Coronary artery (tissue), 2 donors: ENCODE measurements around the gene XPR1.

Source experiments
- DNase-seq: peaks from one replicate; pipeline ENCODE4 v3.0.0-alpha.2; 2017; ENCODE audit warnings: low spot score
- H3K27ac ChIP-seq, 2 donors: fragments of 200-600 bp; sonication (generic); one replicate each; pipeline ENCODE4 v1.5.1; 2016 to 2019
- H3K4me3 ChIP-seq: fragments of 200-600 bp; sonication (generic); 2 replicates; pipeline ENCODE4 v1.5.1; 2016; ENCODE audit warnings: mild to moderate bottlenecking, moderate library complexity
- CTCF ChIP-seq: fragments of 200-600 bp; sonication (generic); IDR thresholded peaks from one replicate; pipeline ENCODE4 v1.5.1; 2019; ENCODE audit warnings: antibody characterized with exemption

Gene XPR1

GRCh38 chr1:180929389-180929788 is 297.6 kb downstream of the XPR1 start:
- no peak for TF ChIP-seq CTCF
- H3K27ac ChIP-seq, result no peak overlapping the region
- no peak overlapping the region for H3K4me3 ChIP-seq
- DNase-seq, result no peak

- H3K4me3 ChIP-seq, result no peak overlapping the region
- DNase-seq, result no peak
- no peak for TF ChIP-seq CTCF
- H3K27ac ChIP-seq, result no peak overlapping the region
Measured at GRCh38 chr1:180930687-180931086, 298.9 kb downstream of the XPR1 start.

GRCh38 chr1:180931529-180931928 is 299.7 kb downstream of the XPR1 start:
- TF ChIP-seq CTCF, result no peak
- no peak overlapping the region for H3K4me3 ChIP-seq
- DNase-seq, result no peak
- no peak overlapping the region for H3K27ac ChIP-seq

GRCh38 chr1:180932378-180932777 is 300.6 kb downstream of the XPR1 start:
- no peak for TF ChIP-seq CTCF
- DNase-seq, result no peak
- no peak overlapping the region for H3K27ac ChIP-seq
- no peak overlapping the region for H3K4me3 ChIP-seq

GRCh38 chr1:180933141-180933540 is 301.3 kb downstream of the XPR1 start:
- no peak for DNase-seq
- H3K4me3 ChIP-seq, result no peak overlapping the region
- H3K27ac ChIP-seq, result no peak overlapping the region
- no peak for TF ChIP-seq CTCF

- no peak for TF ChIP-seq CTCF
- DNase-seq, result no peak
- Histone ChIP-seq H3K4me3 (no peak overlapping the region), H3K27ac (no peak overlapping the region)
Measured at GRCh38 chr1:180934563-180934962, 302.7 kb downstream of the XPR1 start.

GRCh38 chr1:180935326-180936109 is 303.7 kb downstream of the XPR1 start:
- no peak for DNase-seq
- Histone ChIP-seq H3K4me3 (no peak overlapping the region), H3K27ac (no peak overlapping the region)
- no peak for TF ChIP-seq CTCF
